GM19023 (cell line): ENCODE data around the gene ZFYVE26.
"Not testable (repeated sequence)": the region's sequence is repeated elsewhere in the genome, so short reads cannot be mapped to it uniquely, and the experiment has no call there.

Experiments
- ATAC-seq: cut with Tn5 transposase; IDR thresholded peaks from one replicate; pipeline ENCODE4 v1.9.1; 2021; ENCODE audit warnings: mild to moderate bottlenecking, moderate library complexity; ENCODE audit not compliant: unreplicated experiment

The ZFYVE26 gene

DNA sequence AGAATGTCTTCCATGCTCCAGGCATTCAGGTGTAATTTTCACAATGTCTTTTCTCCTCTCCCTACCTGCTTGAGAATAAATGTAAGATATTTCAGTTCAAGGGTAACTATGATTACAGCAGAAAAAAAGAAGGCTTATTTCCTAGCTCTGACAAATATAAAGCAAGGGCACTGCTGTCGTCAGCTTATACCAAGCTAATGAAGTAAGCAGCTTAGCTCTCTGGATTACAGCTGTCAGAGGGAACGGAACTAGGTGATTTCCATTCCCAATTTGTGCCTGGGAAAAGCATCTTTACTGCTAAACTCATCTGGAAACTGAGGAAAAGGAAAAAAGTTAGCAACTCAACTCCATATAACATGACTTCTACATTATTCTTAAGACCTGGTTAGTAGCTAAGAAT lies 56.5 kb downstream of the ZFYVE26 start:
- ATAC-seq = no peak

- no peak for ATAC-seq
Measured at GRCh38 chr14:67757175-67757574, 59.2 kb downstream of the ZFYVE26 start.

GRCh38 chr14:67756496-67756895 lies 59.9 kb downstream of the ZFYVE26 start:
- ATAC-seq = no peak

DNA sequence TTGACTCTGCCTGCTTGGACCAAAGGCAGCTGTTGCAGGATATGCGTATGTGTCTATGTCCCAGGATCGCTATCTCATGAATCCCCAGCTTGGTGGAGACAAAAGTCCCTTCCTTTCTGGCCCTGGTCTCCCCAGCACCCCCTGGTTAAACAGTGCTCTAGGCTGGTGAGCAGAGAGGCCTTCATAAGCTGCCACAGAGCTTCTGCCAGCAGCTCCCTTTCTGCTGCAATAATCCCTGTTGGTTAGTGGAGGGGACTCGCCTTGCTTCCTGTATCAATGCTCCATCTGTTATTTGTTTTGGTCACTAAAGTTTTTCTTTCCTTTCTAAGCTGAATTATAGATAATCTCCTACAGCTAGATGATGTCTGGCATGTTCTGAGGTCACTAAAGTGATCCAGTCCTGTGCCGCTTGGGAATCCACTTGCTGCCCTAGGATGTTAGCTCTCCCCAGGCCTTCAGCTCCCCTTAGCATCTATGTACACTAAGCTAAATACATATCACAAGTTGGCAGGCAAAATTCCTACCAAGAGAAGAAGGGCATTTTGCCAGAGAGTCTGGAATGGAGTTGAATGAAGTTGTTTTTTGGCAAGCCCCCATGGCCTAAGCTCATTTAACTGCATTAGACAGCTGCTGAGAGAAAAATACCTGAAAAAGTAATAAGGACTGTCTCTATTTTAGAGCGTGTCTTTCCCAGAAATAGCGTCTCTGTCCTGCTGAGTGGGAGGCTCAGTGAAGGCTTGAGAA lies 66.9 kb downstream of the ZFYVE26 start:
- ATAC-seq = no peak

DNA sequence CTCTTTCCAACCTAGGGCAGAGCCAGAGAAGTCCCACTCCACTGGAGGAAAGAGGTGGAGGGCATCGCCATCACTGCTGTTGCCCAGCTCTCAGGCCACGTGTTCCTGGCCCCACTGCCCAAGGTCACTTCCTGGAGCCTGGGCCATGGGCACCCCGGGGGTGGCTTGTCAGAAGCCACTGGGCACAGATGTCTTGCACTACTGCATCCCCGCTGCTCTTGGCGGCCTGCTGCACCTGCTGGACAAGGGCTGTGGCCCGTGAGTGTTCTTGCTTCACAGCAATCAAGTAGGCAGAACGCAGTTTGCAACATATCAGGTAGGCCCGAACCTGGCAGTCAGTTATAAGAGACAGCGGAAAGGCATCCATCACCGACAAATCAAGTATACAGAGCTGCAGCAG lies 68.1 kb downstream of the ZFYVE26 start:
- ATAC-seq = no peak

DNA sequence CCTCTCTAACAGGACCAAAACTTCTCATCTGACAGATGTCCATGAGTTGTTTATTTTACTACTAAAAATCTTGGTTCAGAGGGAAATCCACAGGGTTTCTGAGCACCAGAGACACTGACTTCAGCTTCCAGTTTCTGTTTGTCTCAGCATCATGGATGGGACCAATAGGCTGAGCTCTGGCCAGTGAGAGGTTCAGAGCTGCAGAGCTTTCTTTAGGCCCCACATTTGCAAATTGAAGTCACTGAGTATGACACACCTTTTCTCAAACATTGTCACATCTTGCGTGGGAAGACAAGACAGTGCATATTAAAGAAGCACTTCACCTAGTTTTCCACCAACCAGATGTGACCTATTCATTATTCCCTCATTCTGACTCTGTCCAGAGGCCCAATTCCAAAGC lies 69.5 kb downstream of the ZFYVE26 start:
- ATAC-seq = no peak

DNA sequence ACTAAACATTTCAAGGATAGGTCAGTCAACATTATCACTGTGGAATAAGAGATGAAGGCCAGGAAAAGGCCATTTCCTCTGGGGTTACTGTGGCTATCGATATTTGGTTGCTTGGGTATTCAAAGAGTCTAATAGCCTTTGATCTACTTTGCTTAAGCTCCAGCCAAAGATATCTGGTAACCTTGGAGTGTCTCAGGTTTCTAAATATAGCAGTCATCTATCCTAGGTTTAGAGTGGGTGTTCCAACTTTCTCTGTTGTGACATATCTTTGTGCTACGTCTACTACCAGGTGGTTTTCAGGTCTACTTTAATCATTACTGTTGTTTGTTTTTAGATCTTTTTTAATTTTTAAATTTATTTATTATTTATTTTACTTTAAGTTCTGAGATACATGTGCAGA lies 72.3 kb downstream of the ZFYVE26 start:
- ATAC-seq = no peak

DNA sequence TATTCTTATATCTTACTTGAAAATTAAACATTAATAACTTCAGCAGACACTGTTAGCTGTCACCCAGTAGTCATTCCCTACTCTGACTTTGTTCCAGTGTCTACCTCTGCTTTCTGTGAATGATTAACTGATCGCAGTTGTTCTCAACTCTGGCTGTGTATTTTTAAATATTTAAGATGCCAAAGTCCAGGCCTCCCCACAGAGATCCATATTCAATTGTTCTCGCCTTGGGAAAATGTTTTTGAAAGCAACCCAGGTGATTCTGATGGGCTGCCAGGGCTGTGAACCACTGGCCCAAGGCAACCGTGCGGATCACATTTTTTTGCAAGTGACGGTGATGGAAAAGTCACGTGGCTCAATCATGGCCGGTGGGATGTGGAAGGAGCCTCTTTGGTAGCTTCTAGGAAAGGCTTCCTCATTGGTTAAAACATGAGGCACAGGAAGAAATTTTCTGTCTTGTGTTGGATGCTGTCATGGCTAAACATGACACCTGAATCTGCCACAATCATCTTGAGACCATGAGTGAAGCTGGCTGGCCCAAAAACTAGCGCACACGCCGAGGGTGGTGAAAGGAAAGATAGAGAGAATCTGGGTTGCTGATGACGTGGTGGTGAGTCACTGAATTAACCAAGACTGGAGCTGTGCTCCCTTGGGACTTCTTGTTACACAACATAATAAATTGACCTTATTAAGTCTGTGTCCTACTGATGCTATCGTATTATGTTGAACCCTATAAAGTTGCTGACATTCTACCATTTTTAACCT lies 77.5 kb downstream of the ZFYVE26 start:
- no peak for ATAC-seq

- ATAC-seq = no peak
Measured at GRCh38 chr14:67736771-67737170, 79.6 kb downstream of the ZFYVE26 start.

- no peak for ATAC-seq
Measured at GRCh38 chr14:67735336-67736147, 80.8 kb downstream of the ZFYVE26 start.

DNA sequence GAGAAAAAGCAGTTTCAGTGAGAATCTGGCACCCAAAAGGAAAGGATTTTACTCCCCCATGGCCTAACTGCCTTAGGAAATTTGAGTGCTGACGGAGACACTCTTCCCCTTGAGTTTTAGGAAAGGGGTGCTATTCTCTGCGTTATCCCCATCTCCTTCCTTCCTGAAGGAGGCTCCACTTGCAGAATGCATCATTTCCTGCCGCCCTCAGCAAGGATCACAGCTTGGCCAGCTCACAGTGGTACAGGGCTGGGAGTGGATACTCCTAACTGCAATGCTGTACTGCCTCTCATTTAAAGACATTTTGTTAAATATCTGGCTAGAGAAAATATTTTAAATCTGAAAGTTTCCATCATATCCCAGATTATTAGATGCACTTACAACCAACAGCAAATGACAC lies 81.7 kb downstream of the ZFYVE26 start:
- ATAC-seq = no peak

DNA sequence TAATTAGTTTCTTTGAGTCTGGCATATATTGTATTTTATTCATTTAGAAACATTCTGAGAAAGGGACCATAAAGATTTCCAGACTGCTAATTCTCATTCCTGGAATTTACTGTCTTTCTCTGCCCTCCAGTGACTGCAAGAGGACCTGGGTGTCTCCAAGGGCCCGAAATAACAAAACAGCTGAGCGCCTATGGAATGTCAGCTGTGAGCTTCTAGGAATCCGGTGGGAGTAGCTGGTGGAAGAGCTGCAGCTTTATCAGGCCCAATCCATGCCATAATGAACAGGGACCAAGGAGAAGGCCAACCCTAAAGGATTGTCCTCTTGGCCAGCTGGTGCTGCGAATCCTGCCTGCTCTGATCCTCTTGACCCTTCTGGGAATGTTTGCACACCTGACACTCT lies 82.8 kb downstream of the ZFYVE26 start:
- ATAC-seq = no peak

DNA sequence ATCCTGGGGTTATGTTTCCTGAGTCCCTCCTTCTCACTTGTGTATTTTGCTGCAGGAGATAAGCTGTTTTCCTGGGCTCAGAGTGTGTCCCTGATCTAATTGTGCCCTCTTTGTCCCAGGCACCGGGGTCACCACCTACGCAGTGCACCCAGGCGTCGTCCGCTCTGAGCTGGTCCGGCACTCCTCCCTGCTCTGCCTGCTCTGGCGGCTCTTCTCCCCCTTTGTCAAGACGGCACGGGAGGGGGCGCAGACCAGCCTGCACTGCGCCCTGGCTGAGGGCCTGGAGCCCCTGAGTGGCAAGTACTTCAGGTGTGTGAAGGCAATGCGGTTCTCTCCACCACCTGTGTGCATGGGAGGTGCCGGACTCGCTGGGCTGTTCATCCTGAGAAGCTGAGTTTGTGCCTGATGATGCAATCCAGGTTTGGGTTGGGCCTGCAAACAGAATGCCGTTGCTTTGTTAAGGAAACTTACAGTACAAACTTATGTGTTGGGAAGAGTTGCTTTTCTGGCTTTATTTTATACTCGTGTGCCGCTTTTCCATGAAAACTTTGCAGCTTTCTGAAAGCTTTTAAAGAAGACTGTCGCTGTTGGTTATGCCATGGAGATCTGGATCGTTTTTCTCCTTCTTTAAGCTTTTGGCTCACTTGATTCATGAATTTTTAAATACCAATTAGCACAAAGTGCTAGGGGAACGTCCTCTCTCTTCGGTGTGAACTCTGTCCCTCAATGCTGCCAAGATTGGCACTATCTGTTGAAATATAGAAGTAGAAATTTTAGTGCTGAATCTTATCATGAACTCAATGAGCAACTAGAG lies 87.1 kb downstream of the ZFYVE26 start:
- no peak for ATAC-seq

DNA sequence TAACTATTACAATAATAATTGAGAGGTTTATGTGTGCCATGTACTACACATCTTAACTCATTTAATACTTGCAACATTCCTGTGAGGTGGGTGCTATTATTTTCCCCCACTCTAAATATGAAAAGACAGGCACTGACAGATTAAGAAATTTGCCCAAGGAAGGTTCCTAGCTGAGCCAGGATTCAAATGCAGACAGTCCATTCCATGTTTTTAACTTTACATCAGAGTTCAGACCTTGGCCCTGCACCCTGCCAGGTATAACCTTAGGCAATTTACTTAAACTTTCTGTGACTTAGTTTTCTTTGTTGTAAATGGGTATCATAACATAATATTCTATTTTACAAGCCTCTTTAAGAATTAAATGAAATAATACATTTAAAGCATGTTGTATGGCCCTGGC lies 88.1 kb downstream of the ZFYVE26 start:
- no peak for ATAC-seq

- no peak for ATAC-seq
Measured at GRCh38 chr14:67727361-67727760, 89.0 kb downstream of the ZFYVE26 start.

GRCh38 chr14:67725171-67725570 lies 91.2 kb downstream of the ZFYVE26 start:
- ATAC-seq = no peak

- ATAC-seq = no peak
Measured at GRCh38 chr14:67722293-67722692, 94.1 kb downstream of the ZFYVE26 start.

DNA sequence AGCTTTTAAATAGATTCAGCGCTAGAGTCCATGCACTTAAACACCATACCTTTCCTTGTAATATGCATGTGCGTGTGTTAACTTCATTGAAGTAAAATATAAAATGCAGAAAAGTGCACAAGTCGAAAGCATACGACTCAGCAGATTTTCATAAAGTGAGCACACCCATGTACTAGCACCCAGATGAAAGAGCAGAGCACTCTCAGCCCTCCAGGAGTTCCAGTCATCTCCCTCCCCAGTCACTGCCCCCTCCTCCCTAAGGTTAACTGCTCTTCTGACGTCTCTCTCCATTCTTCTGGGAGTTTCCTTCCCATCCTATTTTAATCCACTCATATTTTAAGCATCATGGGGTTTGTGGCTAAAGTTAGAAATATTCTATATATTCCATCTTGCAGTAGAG lies 94.5 kb downstream of the ZFYVE26 start:
- no peak for ATAC-seq

GRCh38 chr14:67719866-67720265 lies 96.5 kb downstream of the ZFYVE26 start:
- ATAC-seq = no peak

DNA sequence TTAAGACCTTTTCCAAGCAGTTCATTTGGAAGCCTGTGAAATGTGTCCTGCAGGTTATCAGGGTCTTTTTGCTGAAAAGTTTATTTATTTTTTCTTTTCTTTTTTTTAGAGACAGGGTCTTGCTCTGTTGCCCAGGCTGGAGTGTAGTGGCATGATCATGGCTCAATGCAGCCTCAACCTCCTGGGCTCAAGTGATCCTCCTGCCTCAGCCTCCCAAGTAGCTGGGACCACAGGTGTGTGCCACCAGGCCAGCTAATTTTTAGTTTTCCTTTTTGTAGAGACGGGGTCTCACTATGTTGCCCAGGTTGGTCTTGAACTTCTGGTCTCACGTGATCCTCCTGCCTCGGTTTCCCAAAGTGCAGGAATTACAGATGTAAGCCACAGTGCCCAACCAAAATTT lies 97.0 kb downstream of the ZFYVE26 start:
- not testable (repeated sequence) for ATAC-seq

DNA sequence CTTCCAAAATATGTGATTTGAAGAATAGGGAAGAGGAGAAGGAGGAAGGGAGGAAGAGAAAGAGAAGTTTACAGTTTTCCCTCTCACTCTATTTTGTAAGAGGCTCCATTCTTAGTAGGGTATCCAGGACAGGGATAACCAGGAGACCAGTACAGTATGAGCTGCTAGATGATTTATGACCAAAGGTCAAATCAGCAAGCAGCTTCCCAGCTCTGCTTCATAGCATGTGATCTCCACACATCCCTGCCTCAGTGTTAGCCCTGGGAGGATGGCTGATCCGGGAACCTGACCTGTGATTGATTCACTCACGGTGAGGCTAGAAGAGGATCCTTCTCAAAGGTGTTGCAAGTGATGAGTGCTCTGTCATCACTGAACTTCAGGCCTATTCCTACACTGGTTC lies 98.1 kb downstream of the ZFYVE26 start:
- no peak for ATAC-seq
